ENCODE measurements around the gene XIRP2. TPM values are rescaled to one million over a fixed set of nuclear protein-coding genes. Genes with fewer than 3 reads are reported as not detected.

Gene XIRP2
- total RNA-seq, 1 experiment from 2014 or later, result not detected

- no peak for TF ChIP-seq FOSL1 (IDR thresholded peaks at IDR 0.05; ENCODE audit: low read depth)
- no peak for TF ChIP-seq CEBPB (IDR thresholded peaks at IDR 0.05; ENCODE audit: low read depth)
- TF ChIP-seq POLR2AphosphoS5 (IDR thresholded peaks at IDR 0.05; ENCODE audit: low read depth, low read length), result no peak
- TF ChIP-seq ZFX (IDR thresholded peaks at IDR 0.05), result no peak
- TF ChIP-seq MAX (IDR thresholded peaks at IDR 0.05), result no peak
- TF ChIP-seq ZBTB33 (IDR thresholded peaks at IDR 0.05; ENCODE audit: extremely low read depth, insufficient replicate concordance, low read length), result no peak
- TF ChIP-seq EZH2 (IDR thresholded peaks at IDR 0.05), result no peak
- TF ChIP-seq CTCF (IDR thresholded peaks at IDR 0.05 in 2 of 3, conservative IDR thresholded peaks at IDR 0.05 in 1 of 3; ENCODE audit: borderline replicate concordance in 1 of 3, insufficient read depth in 1 of 3, low read depth in 2 of 3, low read length in 2 of 3), result no peak
- intact Hi-C loops (cut with micrococcal nuclease), result no loop called here
- H4K20me1 ChIP-seq (ENCODE audit: insufficient read depth), result no peaks in the 10 kb centered on the region
- H3K4me3 ChIP-seq (replicated peaks in 1 of 2; ENCODE audit: low read depth in 1 of 2, low read length in 2 of 2), result no peak overlapping the region
- H3K9me2 ChIP-seq (ENCODE audit: insufficient read depth), result no peaks in the 10 kb centered on the region
- peaks cover 0 to 3% of the 10 kb centered on the region in 2 experiments; a peak in 2 of 4 replicates for H3K9me3 ChIP-seq (ENCODE audit: control insufficient read depth in 1 of 2, insufficient read depth in 1 of 2, low read depth in 1 of 2, low read length in 2 of 2)
- no peak overlapping the region for H3K4me2 ChIP-seq (ENCODE audit: low read length)
- ATAC-seq (no peak), DNase-seq (ENCODE audit: low read depth, low spot score) (no peak)
- no peak overlapping the region for H3K9ac ChIP-seq (ENCODE audit: low read length)
- H3K27ac ChIP-seq (ENCODE audit: low read depth, low read length), result no peak overlapping the region
- H3K79me2 ChIP-seq (ENCODE audit: insufficient read depth, low read length), result no peaks in the 10 kb centered on the region
- H3K36me3 ChIP-seq (ENCODE audit: control insufficient read depth in 1 of 2, insufficient read depth in 2 of 2, low read length in 2 of 2), result no peaks in the 10 kb centered on the region
- BruUV-seq (replicated peaks), result no TSS peak
- H2AFZ ChIP-seq (ENCODE audit: low read depth, low read length, poor library complexity, severe bottlenecking), result no peak overlapping the region
- ChIA-PET RAD21 (ENCODE audit: low non-redundant PET in 1 of 2, low total read pairs in 2 of 2, uncharacterized antibody in 2 of 2, unreplicated experiment in 2 of 2) (no interaction called here), CTCF (no interaction called here), POLR2A (no interaction called here)
- H3K4me1 ChIP-seq (ENCODE audit: control insufficient read depth in 1 of 2, insufficient read depth in 2 of 2, low read length in 2 of 2), result no peaks in the 10 kb centered on the region
- no peaks in the 10 kb centered on the region for H3K27me3 ChIP-seq (ENCODE audit: insufficient read depth, low read length)
Measured at GRCh38 chr2:166844111-166844510, 44.2 kb upstream of the XIRP2 start.
